Retinal pigment epithelial cell (primary cell): ENCODE results near the gene KCNK2.

Source experiments
- DNase-seq: peaks from one replicate; pipeline ENCODE4 v3.0.0-alpha.2; 2010; ENCODE audit warnings: low read depth
- H3K4me3 ChIP-seq: 2 replicates; pipeline ENCODE4 v1.5.1; 2011; ENCODE audit warnings: mild to moderate bottlenecking, low read length, control low read depth, moderate library complexity
- TF ChIP-seq, protein P1 (sequence below): conservative IDR thresholded peaks from 2 replicates; pipeline ENCODE4 v1.5.1; 2011; ENCODE audit warnings: low read depth, low read length, control low read depth, inconsistent platforms

KCNK2 gene

DNA sequence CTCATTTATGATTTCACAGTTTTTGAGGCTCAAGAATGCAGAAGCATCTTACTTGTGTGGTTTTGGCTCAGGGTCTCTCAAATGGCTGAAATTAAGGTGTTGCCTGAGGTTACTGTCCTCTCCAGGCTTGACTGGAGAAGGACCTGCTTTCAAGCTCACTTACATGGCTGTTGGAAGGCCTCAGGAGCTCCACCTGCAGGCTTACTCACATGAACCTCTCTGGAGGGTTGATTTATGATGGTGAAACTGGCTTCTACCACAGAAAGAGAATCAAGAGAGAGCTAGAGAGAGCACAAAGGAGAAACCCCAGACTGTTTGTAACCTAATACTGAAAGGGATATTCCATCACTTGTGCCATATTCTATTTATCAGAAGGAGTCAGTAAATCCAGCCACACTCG is 6.2 kb upstream of the KCNK2 start:
- TF ChIP-seq, protein P1, sequence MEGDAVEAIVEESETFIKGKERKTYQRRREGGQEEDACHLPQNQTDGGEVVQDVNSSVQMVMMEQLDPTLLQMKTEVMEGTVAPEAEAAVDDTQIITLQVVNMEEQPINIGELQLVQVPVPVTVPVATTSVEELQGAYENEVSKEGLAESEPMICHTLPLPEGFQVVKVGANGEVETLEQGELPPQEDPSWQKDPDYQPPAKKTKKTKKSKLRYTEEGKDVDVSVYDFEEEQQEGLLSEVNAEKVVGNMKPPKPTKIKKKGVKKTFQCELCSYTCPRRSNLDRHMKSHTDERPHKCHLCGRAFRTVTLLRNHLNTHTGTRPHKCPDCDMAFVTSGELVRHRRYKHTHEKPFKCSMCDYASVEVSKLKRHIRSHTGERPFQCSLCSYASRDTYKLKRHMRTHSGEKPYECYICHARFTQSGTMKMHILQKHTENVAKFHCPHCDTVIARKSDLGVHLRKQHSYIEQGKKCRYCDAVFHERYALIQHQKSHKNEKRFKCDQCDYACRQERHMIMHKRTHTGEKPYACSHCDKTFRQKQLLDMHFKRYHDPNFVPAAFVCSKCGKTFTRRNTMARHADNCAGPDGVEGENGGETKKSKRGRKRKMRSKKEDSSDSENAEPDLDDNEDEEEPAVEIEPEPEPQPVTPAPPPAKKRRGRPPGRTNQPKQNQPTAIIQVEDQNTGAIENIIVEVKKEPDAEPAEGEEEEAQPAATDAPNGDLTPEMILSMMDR = peak; percentile 69
- no peak overlapping the region for H3K4me3 ChIP-seq
- DNase-seq = no peak

DNA sequence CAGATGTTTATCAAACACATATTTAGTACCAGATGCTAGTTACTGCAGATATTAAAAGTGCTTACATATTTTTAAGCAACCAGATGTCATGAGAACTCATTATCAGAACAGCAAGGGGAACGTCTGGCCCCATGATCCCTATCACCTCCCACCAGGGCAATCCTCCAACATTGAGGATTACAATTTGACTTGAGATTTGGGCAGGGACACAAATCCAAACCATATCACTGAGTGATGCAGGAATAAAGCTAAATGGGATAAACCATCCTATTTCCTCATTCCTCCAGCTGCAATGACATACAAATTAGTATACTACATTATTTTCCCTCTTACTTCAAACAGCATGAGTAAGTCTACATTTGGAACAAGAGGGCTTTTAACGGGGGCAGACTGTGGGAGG is 3.1 kb upstream of the KCNK2 start:
- TF ChIP-seq, protein P1 = no peak
- H3K4me3 ChIP-seq = no peak overlapping the region
- no peak for DNase-seq

DNA sequence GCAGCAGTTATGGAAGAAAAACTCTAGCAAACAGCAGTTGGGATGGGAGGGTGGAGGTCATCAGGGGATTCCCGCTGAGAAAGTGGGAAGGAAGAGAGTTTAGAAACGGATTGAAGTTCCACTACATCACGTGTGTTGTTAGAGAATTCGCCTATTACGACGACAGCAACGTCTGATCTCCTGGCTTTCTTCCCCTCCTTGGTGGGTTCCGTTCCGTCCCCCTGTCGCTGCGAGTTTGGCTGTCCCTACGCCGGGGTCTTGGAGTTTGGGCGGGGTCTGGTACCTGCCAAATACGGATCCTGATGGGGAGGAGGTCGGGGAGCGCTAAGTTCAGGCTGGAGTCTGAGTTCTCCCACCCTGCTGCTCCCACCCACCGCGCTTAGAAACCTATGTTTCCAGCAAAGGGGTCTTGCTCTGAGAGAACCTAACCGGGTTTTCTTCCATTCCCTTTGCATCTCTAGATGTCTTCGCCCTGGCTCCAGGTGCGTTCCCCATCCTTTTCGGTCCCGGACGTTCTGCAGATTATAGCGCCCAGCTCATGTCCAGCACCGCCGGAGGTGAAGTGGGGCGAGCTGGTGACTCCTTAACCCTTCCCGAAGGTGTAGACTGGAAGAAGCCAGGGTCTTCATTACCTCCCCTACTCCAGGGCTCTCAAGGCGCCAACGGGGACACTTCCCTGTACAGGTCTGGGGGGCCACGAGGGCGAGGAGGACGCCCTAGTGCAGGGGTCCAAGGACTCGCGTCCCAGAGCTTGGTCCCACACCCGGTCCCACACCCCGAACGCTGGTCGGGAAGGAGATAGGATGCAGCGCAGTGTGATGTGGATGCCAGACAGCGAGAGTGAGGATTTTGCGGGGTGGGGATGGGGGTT is 641 bp upstream of the KCNK2 start:
- H3K4me3 ChIP-seq = peak overlapping the region; percentile 59
- TF ChIP-seq, protein P1 = no peak
- no peak for DNase-seq

DNA sequence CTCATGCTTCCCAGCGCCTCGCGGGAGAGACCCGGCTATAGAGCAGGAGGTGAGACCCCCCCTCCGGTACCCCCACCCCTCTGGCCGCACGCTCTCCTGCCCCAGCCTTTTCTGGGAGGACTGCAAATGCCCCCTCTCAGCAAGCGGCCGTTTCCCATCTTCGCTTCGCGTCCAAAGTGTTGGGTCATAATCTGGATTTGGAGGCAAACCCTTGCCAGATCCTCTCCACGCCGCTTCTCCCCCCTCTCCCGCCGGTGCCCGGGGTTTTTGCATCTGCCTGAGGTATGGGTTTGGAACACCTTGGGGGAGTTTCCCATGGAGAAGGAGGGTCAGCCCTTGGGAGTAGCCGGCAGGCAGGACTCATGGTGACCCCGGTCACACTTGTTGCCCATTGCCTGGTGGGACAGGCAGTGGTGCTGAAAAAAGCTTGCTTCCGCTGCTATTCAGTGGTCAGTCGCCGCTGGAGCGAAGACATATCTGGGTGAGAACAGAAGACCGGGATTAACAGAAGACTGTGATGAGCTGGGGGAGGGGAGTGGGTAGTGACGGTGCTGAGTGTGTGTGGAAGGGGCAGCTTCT is 935 bp downstream of the KCNK2 start:
- no peak for DNase-seq
- H3K4me3 ChIP-seq = peak overlapping the region; percentile 60

DNA sequence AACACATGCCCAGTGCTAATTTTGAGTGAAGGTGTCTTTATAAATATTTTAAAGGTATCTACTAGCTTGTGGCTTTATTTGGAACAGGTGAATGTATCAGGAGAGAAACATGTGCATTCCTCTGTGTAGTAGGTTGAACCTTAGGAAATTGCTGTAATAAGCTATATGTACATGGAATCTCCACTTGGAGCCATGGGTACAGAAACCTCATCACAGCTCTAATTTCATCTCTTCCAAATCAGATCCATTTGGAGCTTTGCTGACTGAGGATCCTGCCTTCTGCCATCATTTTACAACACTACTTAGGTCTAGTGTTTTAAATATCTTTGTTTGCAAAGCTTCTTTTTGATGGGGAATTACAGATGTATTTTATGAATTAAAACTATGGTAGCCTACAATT is 2.1 kb downstream of the KCNK2 start:
- no peak overlapping the region for H3K4me3 ChIP-seq
- DNase-seq = no peak
- TF ChIP-seq, protein P1 = no peak

More for the DNA sequence above, 935 bp downstream of the KCNK2 start:
- TF ChIP-seq, protein P1 = no peak

DNA sequence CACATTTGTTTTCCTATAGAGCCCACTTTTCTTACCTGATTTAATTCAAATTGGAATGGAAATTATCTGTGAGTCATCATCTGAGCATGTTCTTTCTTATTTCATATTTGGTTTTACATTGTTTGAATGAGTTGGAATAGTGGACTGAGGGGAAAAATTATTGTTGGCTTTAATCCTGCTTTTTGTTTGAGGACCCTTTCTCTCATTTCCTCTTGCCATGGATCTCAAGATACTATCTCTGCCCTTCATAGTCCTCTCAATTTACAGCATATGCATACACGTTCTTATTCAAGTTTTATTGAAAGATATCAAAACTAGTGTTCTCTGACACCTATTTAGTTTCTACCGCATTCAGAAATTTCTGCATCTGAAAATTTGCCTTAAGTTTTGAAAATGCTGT is 5.1 kb downstream of the KCNK2 start:
- DNase-seq = no peak
- TF ChIP-seq, protein P1 = no peak
- no peak overlapping the region for H3K4me3 ChIP-seq

DNA sequence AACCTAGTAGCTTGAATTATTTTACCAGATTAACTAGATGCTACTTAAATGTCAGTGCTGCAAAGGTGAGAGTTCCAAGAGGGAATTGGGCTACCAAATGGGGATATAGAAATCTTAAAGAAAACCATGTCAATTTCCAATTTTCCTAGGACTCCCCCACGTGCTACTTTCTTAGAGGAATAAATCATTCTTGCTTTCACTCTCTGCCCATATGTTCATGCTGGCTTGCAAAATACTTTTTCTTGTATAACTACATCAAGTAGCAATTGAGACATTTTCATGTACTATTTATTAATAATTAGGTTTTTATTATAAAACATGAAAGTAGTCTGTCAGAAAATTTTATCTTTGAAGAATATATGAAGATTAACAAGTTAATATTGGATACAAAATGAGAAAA is 11.8 kb downstream of the KCNK2 start:
- DNase-seq = no peak
- no peak overlapping the region for H3K4me3 ChIP-seq
- TF ChIP-seq, protein P1 = no peak
